ENCODE measurements around the gene NACAD. TPM values are rescaled to one million over a fixed set of nuclear protein-coding genes. Genes with fewer than 3 reads are reported as not detected.

NACAD gene
- total RNA-seq, 1 experiment from 2014 or later, result 5.5 TPM

DNA sequence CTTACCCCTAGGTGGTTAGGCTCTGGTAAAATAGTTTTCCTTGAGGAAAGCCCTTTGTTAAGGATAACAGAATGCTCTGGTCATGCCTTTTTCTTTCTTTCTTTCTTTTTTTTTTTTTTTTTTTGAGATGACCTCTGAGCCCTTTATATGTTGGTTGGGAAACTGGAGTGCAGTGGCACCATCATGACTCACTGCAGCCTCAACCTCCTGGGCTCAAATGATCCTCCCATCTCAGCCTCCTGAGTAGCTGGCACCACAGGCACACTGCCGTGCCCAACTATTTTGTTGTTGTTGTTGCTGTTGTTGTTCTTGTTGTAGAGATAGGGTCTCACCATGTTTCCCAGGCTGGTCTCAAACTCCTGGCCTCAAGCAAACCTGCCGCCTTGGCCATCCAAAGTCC, 27.4 kb downstream of the NACAD start (continued):
- TF ChIP-seq, protein P1, sequence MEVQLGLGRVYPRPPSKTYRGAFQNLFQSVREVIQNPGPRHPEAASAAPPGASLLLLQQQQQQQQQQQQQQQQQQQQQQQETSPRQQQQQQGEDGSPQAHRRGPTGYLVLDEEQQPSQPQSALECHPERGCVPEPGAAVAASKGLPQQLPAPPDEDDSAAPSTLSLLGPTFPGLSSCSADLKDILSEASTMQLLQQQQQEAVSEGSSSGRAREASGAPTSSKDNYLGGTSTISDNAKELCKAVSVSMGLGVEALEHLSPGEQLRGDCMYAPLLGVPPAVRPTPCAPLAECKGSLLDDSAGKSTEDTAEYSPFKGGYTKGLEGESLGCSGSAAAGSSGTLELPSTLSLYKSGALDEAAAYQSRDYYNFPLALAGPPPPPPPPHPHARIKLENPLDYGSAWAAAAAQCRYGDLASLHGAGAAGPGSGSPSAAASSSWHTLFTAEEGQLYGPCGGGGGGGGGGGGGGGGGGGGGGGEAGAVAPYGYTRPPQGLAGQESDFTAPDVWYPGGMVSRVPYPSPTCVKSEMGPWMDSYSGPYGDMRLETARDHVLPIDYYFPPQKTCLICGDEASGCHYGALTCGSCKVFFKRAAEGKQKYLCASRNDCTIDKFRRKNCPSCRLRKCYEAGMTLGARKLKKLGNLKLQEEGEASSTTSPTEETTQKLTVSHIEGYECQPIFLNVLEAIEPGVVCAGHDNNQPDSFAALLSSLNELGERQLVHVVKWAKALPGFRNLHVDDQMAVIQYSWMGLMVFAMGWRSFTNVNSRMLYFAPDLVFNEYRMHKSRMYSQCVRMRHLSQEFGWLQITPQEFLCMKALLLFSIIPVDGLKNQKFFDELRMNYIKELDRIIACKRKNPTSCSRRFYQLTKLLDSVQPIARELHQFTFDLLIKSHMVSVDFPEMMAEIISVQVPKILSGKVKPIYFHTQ (CRISPR knock-in tag; IDR thresholded peaks at IDR 0.05), result no peak

DNA sequence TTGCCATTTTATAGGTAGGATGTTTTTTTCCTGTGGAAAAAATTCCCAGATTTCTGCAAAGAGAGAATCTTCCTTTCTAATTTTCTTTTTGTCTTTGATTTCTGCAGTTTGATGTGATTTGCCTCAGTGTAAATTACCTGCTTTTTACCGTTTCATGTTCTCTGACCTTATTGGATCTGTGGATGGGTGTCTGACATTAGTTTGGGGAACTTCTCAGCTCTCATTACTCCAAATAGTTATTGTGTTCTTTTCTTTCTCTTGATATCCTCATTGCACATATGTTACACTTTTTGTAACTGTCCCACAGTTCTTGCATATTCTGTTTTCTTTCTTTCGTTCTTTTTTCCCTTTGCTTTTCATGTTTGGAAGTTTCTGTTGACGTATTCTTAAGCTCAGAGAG, 28.5 kb downstream of the NACAD start:
- ChIA-PET POLR2A (no interaction called here), CTCF (no interaction called here)
- no peak for DNase-seq (ENCODE audit: low spot score)
- Mint-ChIP-seq H3K36me3 (no peaks in the 10 kb centered on the region; the same call in 1 of the 2 replicates), H3K4me3 (no peak overlapping the region), H3K4me1 (no peaks in the 10 kb centered on the region), H3K9me3 (peaks cover 4% of the 10 kb centered on the region; the same call in 1 of the 2 replicates), H3K27ac (peak overlapping the region; percentile 20; the same call in 1 of the 2 replicates), H3K27me3 (ENCODE audit: low read depth) (no peaks in the 10 kb centered on the region)
- TF ChIP-seq, protein P2, sequence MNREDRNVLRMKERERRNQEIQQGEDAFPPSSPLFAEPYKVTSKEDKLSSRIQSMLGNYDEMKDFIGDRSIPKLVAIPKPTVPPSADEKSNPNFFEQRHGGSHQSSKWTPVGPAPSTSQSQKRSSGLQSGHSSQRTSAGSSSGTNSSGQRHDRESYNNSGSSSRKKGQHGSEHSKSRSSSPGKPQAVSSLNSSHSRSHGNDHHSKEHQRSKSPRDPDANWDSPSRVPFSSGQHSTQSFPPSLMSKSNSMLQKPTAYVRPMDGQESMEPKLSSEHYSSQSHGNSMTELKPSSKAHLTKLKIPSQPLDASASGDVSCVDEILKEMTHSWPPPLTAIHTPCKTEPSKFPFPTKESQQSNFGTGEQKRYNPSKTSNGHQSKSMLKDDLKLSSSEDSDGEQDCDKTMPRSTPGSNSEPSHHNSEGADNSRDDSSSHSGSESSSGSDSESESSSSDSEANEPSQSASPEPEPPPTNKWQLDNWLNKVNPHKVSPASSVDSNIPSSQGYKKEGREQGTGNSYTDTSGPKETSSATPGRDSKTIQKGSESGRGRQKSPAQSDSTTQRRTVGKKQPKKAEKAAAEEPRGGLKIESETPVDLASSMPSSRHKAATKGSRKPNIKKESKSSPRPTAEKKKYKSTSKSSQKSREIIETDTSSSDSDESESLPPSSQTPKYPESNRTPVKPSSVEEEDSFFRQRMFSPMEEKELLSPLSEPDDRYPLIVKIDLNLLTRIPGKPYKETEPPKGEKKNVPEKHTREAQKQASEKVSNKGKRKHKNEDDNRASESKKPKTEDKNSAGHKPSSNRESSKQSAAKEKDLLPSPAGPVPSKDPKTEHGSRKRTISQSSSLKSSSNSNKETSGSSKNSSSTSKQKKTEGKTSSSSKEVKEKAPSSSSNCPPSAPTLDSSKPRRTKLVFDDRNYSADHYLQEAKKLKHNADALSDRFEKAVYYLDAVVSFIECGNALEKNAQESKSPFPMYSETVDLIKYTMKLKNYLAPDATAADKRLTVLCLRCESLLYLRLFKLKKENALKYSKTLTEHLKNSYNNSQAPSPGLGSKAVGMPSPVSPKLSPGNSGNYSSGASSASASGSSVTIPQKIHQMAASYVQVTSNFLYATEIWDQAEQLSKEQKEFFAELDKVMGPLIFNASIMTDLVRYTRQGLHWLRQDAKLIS (CRISPR knock-in tag; IDR thresholded peaks at IDR 0.05; ENCODE audit: borderline replicate concordance), result no peak
- TF ChIP-seq, protein P3, sequence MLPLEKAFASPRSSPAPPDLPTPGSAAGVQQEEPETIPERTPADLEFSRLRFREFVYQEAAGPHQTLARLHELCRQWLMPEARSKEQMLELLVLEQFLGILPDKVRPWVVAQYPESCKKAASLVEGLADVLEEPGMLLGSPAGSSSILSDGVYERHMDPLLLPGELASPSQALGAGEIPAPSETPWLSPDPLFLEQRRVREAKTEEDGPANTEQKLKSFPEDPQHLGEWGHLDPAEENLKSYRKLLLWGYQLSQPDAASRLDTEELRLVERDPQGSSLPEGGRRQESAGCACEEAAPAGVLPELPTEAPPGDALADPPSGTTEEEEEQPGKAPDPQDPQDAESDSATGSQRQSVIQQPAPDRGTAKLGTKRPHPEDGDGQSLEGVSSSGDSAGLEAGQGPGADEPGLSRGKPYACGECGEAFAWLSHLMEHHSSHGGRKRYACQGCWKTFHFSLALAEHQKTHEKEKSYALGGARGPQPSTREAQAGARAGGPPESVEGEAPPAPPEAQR (CRISPR knock-in tag; IDR thresholded peaks at IDR 0.05), result no peak
- TF ChIP-seq, protein P4, sequence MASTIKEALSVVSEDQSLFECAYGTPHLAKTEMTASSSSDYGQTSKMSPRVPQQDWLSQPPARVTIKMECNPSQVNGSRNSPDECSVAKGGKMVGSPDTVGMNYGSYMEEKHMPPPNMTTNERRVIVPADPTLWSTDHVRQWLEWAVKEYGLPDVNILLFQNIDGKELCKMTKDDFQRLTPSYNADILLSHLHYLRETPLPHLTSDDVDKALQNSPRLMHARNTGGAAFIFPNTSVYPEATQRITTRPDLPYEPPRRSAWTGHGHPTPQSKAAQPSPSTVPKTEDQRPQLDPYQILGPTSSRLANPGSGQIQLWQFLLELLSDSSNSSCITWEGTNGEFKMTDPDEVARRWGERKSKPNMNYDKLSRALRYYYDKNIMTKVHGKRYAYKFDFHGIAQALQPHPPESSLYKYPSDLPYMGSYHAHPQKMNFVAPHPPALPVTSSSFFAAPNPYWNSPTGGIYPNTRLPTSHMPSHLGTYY (CRISPR knock-in tag; IDR thresholded peaks at IDR 0.05), result no peak
- TF ChIP-seq, protein P5, sequence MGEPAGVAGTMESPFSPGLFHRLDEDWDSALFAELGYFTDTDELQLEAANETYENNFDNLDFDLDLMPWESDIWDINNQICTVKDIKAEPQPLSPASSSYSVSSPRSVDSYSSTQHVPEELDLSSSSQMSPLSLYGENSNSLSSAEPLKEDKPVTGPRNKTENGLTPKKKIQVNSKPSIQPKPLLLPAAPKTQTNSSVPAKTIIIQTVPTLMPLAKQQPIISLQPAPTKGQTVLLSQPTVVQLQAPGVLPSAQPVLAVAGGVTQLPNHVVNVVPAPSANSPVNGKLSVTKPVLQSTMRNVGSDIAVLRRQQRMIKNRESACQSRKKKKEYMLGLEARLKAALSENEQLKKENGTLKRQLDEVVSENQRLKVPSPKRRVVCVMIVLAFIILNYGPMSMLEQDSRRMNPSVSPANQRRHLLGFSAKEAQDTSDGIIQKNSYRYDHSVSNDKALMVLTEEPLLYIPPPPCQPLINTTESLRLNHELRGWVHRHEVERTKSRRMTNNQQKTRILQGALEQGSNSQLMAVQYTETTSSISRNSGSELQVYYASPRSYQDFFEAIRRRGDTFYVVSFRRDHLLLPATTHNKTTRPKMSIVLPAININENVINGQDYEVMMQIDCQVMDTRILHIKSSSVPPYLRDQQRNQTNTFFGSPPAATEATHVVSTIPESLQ (CRISPR knock-in tag; IDR thresholded peaks at IDR 0.05), result no peak
- TF ChIP-seq ETV6 (CRISPR knock-in tag; IDR thresholded peaks at IDR 0.05), result no peak
- no peak for TF ChIP-seq NR3C1 (CRISPR knock-in tag; conservative IDR thresholded peaks at IDR 0.05; ENCODE audit: low read depth)
- TF ChIP-seq KAT7 (CRISPR knock-in tag; IDR thresholded peaks at IDR 0.05; ENCODE audit: borderline replicate concordance), result no peak
- TF ChIP-seq, protein P6, sequence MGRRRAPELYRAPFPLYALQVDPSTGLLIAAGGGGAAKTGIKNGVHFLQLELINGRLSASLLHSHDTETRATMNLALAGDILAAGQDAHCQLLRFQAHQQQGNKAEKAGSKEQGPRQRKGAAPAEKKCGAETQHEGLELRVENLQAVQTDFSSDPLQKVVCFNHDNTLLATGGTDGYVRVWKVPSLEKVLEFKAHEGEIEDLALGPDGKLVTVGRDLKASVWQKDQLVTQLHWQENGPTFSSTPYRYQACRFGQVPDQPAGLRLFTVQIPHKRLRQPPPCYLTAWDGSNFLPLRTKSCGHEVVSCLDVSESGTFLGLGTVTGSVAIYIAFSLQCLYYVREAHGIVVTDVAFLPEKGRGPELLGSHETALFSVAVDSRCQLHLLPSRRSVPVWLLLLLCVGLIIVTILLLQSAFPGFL (CRISPR knock-in tag; IDR thresholded peaks at IDR 0.05; ENCODE audit: borderline replicate concordance), result no peak
- TF ChIP-seq GABPB1 (CRISPR knock-in tag; IDR thresholded peaks at IDR 0.05), result no peak
- TF ChIP-seq, protein P7, sequence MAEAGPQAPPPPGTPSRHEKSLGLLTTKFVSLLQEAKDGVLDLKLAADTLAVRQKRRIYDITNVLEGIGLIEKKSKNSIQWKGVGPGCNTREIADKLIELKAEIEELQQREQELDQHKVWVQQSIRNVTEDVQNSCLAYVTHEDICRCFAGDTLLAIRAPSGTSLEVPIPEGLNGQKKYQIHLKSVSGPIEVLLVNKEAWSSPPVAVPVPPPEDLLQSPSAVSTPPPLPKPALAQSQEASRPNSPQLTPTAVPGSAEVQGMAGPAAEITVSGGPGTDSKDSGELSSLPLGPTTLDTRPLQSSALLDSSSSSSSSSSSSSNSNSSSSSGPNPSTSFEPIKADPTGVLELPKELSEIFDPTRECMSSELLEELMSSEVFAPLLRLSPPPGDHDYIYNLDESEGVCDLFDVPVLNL (CRISPR knock-in tag; IDR thresholded peaks at IDR 0.05; ENCODE audit: borderline replicate concordance, low read depth), result no peak
- no peak for TF ChIP-seq TEAD1 (CRISPR knock-in tag; IDR thresholded peaks at IDR 0.05)
- no peak for TF ChIP-seq ZBTB21 (CRISPR knock-in tag; IDR thresholded peaks at IDR 0.05; ENCODE audit: borderline replicate concordance)
- TF ChIP-seq NFATC4 (CRISPR knock-in tag; IDR thresholded peaks at IDR 0.05), result no peak
- TF ChIP-seq, protein P8, sequence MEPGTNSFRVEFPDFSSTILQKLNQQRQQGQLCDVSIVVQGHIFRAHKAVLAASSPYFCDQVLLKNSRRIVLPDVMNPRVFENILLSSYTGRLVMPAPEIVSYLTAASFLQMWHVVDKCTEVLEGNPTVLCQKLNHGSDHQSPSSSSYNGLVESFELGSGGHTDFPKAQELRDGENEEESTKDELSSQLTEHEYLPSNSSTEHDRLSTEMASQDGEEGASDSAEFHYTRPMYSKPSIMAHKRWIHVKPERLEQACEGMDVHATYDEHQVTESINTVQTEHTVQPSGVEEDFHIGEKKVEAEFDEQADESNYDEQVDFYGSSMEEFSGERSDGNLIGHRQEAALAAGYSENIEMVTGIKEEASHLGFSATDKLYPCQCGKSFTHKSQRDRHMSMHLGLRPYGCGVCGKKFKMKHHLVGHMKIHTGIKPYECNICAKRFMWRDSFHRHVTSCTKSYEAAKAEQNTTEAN (CRISPR knock-in tag; IDR thresholded peaks at IDR 0.05), result no peak
- TF ChIP-seq, protein P9, sequence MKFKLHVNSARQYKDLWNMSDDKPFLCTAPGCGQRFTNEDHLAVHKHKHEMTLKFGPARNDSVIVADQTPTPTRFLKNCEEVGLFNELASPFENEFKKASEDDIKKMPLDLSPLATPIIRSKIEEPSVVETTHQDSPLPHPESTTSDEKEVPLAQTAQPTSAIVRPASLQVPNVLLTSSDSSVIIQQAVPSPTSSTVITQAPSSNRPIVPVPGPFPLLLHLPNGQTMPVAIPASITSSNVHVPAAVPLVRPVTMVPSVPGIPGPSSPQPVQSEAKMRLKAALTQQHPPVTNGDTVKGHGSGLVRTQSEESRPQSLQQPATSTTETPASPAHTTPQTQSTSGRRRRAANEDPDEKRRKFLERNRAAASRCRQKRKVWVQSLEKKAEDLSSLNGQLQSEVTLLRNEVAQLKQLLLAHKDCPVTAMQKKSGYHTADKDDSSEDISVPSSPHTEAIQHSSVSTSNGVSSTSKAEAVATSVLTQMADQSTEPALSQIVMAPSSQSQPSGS (CRISPR knock-in tag; IDR thresholded peaks at IDR 0.05; ENCODE audit: borderline replicate concordance, low read depth), result no peak
- ATAC-seq, result no peak
